HepG2 (cell line): Measurements from ENCODE around the gene RPL3. TPM values are rescaled to one million over a fixed set of nuclear protein-coding genes. Genes with fewer than 3 reads are reported as not detected.

ENCODE experiments used
- ATAC-seq: fragments of 200-7000 bp; cut with Tn5 transposase; 3 replicates; pipeline ENCODE4 v1.9.1; 2020; ENCODE audit warnings: mild to moderate bottlenecking, moderate library complexity
- BruUV-seq: library from RNA; stranded (reverse); fragments of 400-500 nt; replicated peaks from 2 replicates; lab custom pipeline; 2021; lab: Mats Ljungman, UMichigan
- CTCF ChIA-PET: fragments of 300-600 bp; formaldehyde crosslinking; extraction: SDS; loops from one replicate; lab custom pipeline; 2021; ENCODE audit warnings: low total read pairs, inconsistent platforms, low intra/inter-chr PET ratio; lab: Yijun Ruan, JAX
- POLR2A ChIA-PET: fragments of 350-600 bp; sonication (Branson Sonifier 250); formaldehyde crosslinking; loops from one replicate; lab custom pipeline; 2020; ENCODE audit warnings: antibody characterized with exemption, inconsistent platforms; lab: Yijun Ruan, JAX
- DNase-seq: peaks from one replicate; pipeline ENCODE4 v3.0.0-alpha.2; 2015; ENCODE audit warnings: low spot score
- FAIRE-seq: peaks from 3 replicates; lab custom pipeline; 2011; peaks lifted over from hg19 to GRCh38; lab: Jason Lieb, UNC
- H2AFZ ChIP-seq: one replicate; pipeline ENCODE4 v1.6.1; 2011; ENCODE audit warnings: low read length, inconsistent platforms
- H3K27ac ChIP-seq: fragments of 300-600 bp; 3 replicates; pipeline ENCODE4 v1.8.0; 2011; ENCODE audit warnings: mixed run types, mild to moderate bottlenecking, mixed read lengths, low read length, inconsistent platforms; ENCODE audit not compliant: insufficient read depth; ENCODE audit errors: extremely low read length
- H3K27me3 ChIP-seq, 2 experiments: fragments of 200-600 bp in 1 of 2; 2 replicates in 1 of 2; 3 replicates in 1 of 2; pipeline versions ENCODE4 v1.6.0 to v1.8.0; 2011; ENCODE audit warnings: low read length in 2 of 2, mild to moderate bottlenecking in 2 of 2, moderate library complexity in 2 of 2, inconsistent platforms in 1 of 2; ENCODE audit not compliant: insufficient read depth in 2 of 2, control insufficient read depth in 1 of 2
- H3K36me3 ChIP-seq, 2 experiments: fragments of 200-600 bp in 1 of 2; replicated peaks in 1 of 2; 2 replicates in 1 of 2; 3 replicates in 1 of 2; pipeline versions ENCODE4 v1.5.1 to v1.8.0; 2011; ENCODE audit warnings: low read length in 2 of 2, inconsistent platforms in 1 of 2; ENCODE audit not compliant: insufficient read depth in 2 of 2, control insufficient read depth in 1 of 2
- H3K4me1 ChIP-seq: 2 replicates; pipeline ENCODE4 v1.5.1; 2012; ENCODE audit warnings: low read length, inconsistent platforms; ENCODE audit not compliant: insufficient read depth
- H3K4me2 ChIP-seq: 2 replicates; pipeline ENCODE4 v1.6.0; 2011; ENCODE audit warnings: low read depth, low read length, inconsistent platforms
- H3K4me3 ChIP-seq, 3 experiments: fragments of 200-600 bp in 1 of 3; sonication (generic), shearing (Covaris generic) in 1 of 3; replicated peaks in 1 of 3; 2 replicates each; pipeline ENCODE4 v1.5.1; 2011 to 2016; ENCODE audit warnings: low read length in 3 of 3, inconsistent platforms in 2 of 3, low read depth in 2 of 3, mild to moderate bottlenecking in 2 of 3, control low read depth in 1 of 3, mixed read lengths in 1 of 3; ENCODE audit not compliant: insufficient read depth in 1 of 3
- H3K79me2 ChIP-seq: one replicate; pipeline ENCODE4 v1.6.1; 2011; ENCODE audit warnings: low read length, inconsistent platforms; ENCODE audit not compliant: insufficient read depth
- H3K9ac ChIP-seq: 2 replicates; pipeline ENCODE4 v1.6.0; 2011; ENCODE audit warnings: mild to moderate bottlenecking, low read depth, low read length, inconsistent platforms; ENCODE audit not compliant: insufficient read depth
- H3K9me3 ChIP-seq: 2 replicates; pipeline ENCODE4 v1.5.1; 2012; ENCODE audit warnings: mild to moderate bottlenecking, low read length
- H4K20me1 ChIP-seq: 2 replicates; pipeline ENCODE4 v1.6.0; 2011; ENCODE audit warnings: inconsistent platforms, mild to moderate bottlenecking, low read length, moderate library complexity; ENCODE audit not compliant: insufficient read depth
- FOSL2 ChIP-seq: sonication (generic); formaldehyde crosslinking; IDR thresholded peaks from 2 replicates; pipeline ENCODE4 v1.4.0; 2020; ENCODE audit warnings: missing genetic modification reagents
- NBN ChIP-seq: fragments of 450-650 bp; conservative IDR thresholded peaks from 2 replicates; pipeline ENCODE4 v1.6.1; 2017
- PRMT3 ChIP-seq: sonication (generic); formaldehyde crosslinking; IDR thresholded peaks from 2 replicates; pipeline ENCODE4 v1.8.1; 2022; ENCODE audit warnings: low read depth, mild to moderate bottlenecking, moderate library complexity, missing genetic modification reagents, borderline replicate concordance
- SALL1 ChIP-seq: sonication (generic); formaldehyde crosslinking; IDR thresholded peaks from 2 replicates; pipeline ENCODE4 v1.8.0; 2022; ENCODE audit warnings: mild to moderate bottlenecking, missing genetic modification reagents
- ZNF746 ChIP-seq: sonication (generic); formaldehyde crosslinking; IDR thresholded peaks from 2 replicates; pipeline ENCODE4 v1.8.0; 2022; ENCODE audit warnings: mild to moderate bottlenecking, missing genetic modification reagents
- ZSCAN25 ChIP-seq: sonication (generic); formaldehyde crosslinking; IDR thresholded peaks from 2 replicates; pipeline ENCODE4 v1.8.0; 2022; ENCODE audit warnings: mild to moderate bottlenecking, missing genetic modification reagents
- WGBS: methylation state at CpG from one replicate; pipeline ENCODE4 v1.1.6; 2017; ENCODE audit warnings: low lambda C conversion rate; 5-methylcytosine and 5-hydroxymethylcytosine counted together
- in situ Hi-C: cut with HindIII; loops from 2 replicates; pipeline ENCODE4 v1.10.0; 2017; ENCODE audit warnings: low pct_unique_long_range_greater_than_20kb; ENCODE audit not compliant: extremely low pct_ligation_motif_present
- intact Hi-C: fragments of 100-400 bp; cut with micrococcal nuclease; formaldehyde crosslinking; loops from one replicate; pipeline ENCODE4 v1.10.0; 2022; ENCODE audit not compliant: unreplicated experiment
- polyA plus RNA-seq, 8 experiments: library from polyadenylated mRNA; depleted of rRNA in 3 of 8; stranded (reverse) in 7 of 8; unstranded in 1 of 8; fragments of >200 nt; fragmentation: Illumina TruSeq in 4 of 8; extraction: Trizol in 4 of 8; gene quantifications; 2 replicates each; pipeline versions ENCODE4 v1.2.1 to v1.2.3, GENCODE V29; 2011 to 2016; ENCODE audit warnings: low read depth in 4 of 8, missing spikeins in 1 of 8, mixed read lengths in 1 of 8; ENCODE audit not compliant: insufficient read depth in 1 of 8
- total RNA-seq, 5 experiments: library from RNA; depleted of rRNA; stranded (reverse); fragments of >200 nt; fragmentation: Illumina TruSeq; extraction: Trizol; gene quantifications; 2 replicates each; pipeline ENCODE4 v1.2.3, GENCODE V29; 2016; ENCODE audit warnings: low read depth in 1 of 5
- TF ChIP-seq, protein P1 (sequence below): sonication (generic); formaldehyde crosslinking; IDR thresholded peaks from 2 replicates; pipeline ENCODE4 v1.5.0; 2020; ENCODE audit warnings: missing genetic modification reagents, mild to moderate bottlenecking, borderline replicate concordance
- TF ChIP-seq, protein P2 (sequence below): sonication (generic); formaldehyde crosslinking; IDR thresholded peaks from 2 replicates; pipeline ENCODE4 v1.9.0; 2021; ENCODE audit warnings: missing genetic modification reagents, borderline replicate concordance
- TF ChIP-seq, protein P3 (sequence below): sonication (generic); formaldehyde crosslinking; IDR thresholded peaks from 2 replicates; pipeline ENCODE4 v1.8.1; 2023; ENCODE audit warnings: mild to moderate bottlenecking, moderate library complexity, missing genetic modification reagents
- TF ChIP-seq, protein P4 (sequence below): sonication (generic); formaldehyde crosslinking; IDR thresholded peaks from 2 replicates; pipeline ENCODE4 v1.4.0; 2020; ENCODE audit warnings: missing genetic modification reagents

Gene RPL3
- total and polyA plus RNA-seq, 2 of the 13 experiments (the other 11 are each of a cell fraction or from before 2014, with no cell fraction given), result 1,051 to 3,279 TPM

DNA sequence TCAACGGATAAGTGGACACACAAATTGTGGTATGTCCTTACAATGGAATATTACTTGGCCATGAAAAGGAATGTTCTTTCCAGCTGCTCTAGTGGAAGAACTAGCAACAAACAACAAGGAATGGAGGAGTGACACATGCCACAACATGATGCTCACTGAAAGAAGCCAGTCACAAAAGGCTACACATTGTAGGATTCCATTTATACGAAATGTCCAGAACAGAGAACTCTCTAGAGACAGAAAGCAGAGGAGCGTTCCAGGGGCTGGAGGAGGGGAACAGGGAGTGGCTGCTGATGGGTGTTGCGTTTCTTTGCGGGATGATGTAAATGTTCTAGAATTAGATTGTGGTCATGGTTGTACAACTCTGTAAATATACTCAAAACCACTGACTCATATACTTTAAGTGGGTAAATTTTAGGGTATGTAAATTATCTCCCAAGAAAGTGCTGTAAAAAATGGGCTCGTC is 42.2 kb downstream of the RPL3 start:
- POLR2A ChIA-PET, result no interaction called here
- peaks cover 9 to 36% of the 10 kb centered on the region in 2 experiments for H3K27me3 ChIP-seq

More for the DNA sequence above, 42.2 kb downstream of the RPL3 start:
- CTCF ChIA-PET, result no interaction called here
- H3K4me3 ChIP-seq, result no peak overlapping the region
- peaks cover 33% of the 10 kb centered on the region for H3K4me1 ChIP-seq
- H2AFZ ChIP-seq, result no peak overlapping the region
- no peaks in the 10 kb centered on the region for H3K79me2 ChIP-seq
- no peak for ATAC-seq
- DNase-seq, result no peak
- no peak overlapping the region for H3K4me2 ChIP-seq
- FAIRE-seq, result no peak
- 25% methylated on average over 6 of the region's 6 CpGs for WGBS
- no peaks in the 10 kb centered on the region for H3K9me3 ChIP-seq
- in situ Hi-C loops, result no loop called here
- no peaks in the 10 kb centered on the region for H4K20me1 ChIP-seq
- no peak overlapping the region for H3K27ac ChIP-seq
- no TSS peak for BruUV-seq
- H3K36me3 ChIP-seq, result no peaks in the 10 kb centered on the region
- no peak overlapping the region for H3K9ac ChIP-seq
- intact Hi-C loops, result no loop called here
- TF ChIP-seq SALL1 (CRISPR knock-in tag) (no peak), PRMT3 (CRISPR knock-in tag) (no peak), FOSL2 (CRISPR knock-in tag) (no peak), NBN (no peak), ZSCAN25 (CRISPR knock-in tag) (no peak), ZNF746 (CRISPR knock-in tag) (no peak)
- TF ChIP-seq, protein P1, sequence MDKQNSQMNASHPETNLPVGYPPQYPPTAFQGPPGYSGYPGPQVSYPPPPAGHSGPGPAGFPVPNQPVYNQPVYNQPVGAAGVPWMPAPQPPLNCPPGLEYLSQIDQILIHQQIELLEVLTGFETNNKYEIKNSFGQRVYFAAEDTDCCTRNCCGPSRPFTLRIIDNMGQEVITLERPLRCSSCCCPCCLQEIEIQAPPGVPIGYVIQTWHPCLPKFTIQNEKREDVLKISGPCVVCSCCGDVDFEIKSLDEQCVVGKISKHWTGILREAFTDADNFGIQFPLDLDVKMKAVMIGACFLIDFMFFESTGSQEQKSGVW (CRISPR knock-in tag), result no peak
- TF ChIP-seq, protein P2, sequence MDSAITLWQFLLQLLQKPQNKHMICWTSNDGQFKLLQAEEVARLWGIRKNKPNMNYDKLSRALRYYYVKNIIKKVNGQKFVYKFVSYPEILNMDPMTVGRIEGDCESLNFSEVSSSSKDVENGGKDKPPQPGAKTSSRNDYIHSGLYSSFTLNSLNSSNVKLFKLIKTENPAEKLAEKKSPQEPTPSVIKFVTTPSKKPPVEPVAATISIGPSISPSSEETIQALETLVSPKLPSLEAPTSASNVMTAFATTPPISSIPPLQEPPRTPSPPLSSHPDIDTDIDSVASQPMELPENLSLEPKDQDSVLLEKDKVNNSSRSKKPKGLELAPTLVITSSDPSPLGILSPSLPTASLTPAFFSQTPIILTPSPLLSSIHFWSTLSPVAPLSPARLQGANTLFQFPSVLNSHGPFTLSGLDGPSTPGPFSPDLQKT (CRISPR knock-in tag), result no peak
- TF ChIP-seq, protein P3, sequence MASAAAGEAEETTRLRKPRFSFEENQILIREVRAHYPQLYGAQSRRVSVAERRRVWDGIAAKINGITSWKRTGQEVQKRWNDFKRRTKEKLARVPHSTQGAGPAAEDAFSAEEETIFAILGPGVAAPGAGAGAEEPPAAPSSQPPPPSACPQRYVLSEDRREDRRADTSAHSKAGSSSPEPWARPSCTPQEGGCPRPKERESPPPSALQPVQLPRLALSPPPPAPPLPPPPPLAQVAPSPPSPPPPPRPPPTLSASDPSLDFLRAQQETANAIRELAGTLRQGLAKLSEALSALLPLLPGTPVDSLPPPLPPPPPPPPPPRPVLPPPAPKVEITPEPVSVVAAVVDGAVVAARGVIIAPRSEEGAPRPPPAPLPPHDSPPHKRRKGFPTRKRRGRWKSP (CRISPR knock-in tag), result no peak
- TF ChIP-seq, protein P4, sequence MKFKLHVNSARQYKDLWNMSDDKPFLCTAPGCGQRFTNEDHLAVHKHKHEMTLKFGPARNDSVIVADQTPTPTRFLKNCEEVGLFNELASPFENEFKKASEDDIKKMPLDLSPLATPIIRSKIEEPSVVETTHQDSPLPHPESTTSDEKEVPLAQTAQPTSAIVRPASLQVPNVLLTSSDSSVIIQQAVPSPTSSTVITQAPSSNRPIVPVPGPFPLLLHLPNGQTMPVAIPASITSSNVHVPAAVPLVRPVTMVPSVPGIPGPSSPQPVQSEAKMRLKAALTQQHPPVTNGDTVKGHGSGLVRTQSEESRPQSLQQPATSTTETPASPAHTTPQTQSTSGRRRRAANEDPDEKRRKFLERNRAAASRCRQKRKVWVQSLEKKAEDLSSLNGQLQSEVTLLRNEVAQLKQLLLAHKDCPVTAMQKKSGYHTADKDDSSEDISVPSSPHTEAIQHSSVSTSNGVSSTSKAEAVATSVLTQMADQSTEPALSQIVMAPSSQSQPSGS (CRISPR knock-in tag), result no peak
- TF ChIP-seq, all 625 proteins: peak for 0
